GM23338 (cell line): ENCODE results near the gene NRGN. TPM values are rescaled to one million over a fixed set of nuclear protein-coding genes. Genes with fewer than 3 reads are reported as not detected.
A peak's percentile ranks its signal among the peaks of the same experiment; 100 is the strongest.

Experiments used
- ATAC-seq: fragments of 200-7000 bp; cut with Tn5 transposase; 3 replicates; pipeline ENCODE4 v1.9.1; 2020
- DNase-seq: peaks from one replicate; pipeline ENCODE4 v3.0.0-alpha.2; 2015; ENCODE audit warnings: low spot score
- H2AFZ ChIP-seq: fragments of 200-600 bp; sonication (generic); 2 replicates; pipeline ENCODE4 v1.8.0; 2016; ENCODE audit warnings: antibody characterized with exemption, mild to moderate bottlenecking, moderate library complexity
- H3F3A ChIP-seq: fragments of 200-600 bp; sonication (generic); replicated peaks from 2 replicates; pipeline ENCODE4 v1.8.0; 2017; ENCODE audit warnings: antibody characterized with exemption, mixed run types, low read depth
- H3K27ac ChIP-seq: fragments of 200-600 bp; sonication (generic); 2 replicates; pipeline ENCODE4 v1.6.1; 2016; ENCODE audit warnings: low read depth
- H3K27me3 ChIP-seq: fragments of 200-600 bp; sonication (generic); 2 replicates; pipeline ENCODE4 v1.8.0; 2016; ENCODE audit warnings: mild to moderate bottlenecking, mixed run types, moderate library complexity; ENCODE audit not compliant: insufficient read depth
- H3K36me3 ChIP-seq: fragments of 200-600 bp; sonication (generic); 2 replicates; pipeline ENCODE4 v1.8.0; 2016; ENCODE audit warnings: mild to moderate bottlenecking; ENCODE audit not compliant: insufficient read depth
- H3K4me1 ChIP-seq: fragments of 200-600 bp; sonication (generic); 2 replicates; pipeline ENCODE4 v1.8.0; 2016; ENCODE audit warnings: mild to moderate bottlenecking, moderate library complexity; ENCODE audit not compliant: insufficient read depth
- H3K4me2 ChIP-seq: fragments of 200-600 bp; sonication (generic); 2 replicates; pipeline ENCODE4 v1.7.1; 2017; ENCODE audit warnings: mixed run types
- H3K4me3 ChIP-seq: fragments of 200-600 bp; sonication (generic); 2 replicates; pipeline ENCODE4 v1.6.1; 2016; ENCODE audit warnings: mixed run types
- H3K79me2 ChIP-seq: fragments of 200-600 bp; sonication (generic); replicated peaks from 2 replicates; pipeline ENCODE4 v1.8.0; 2017; ENCODE audit warnings: mild to moderate bottlenecking; ENCODE audit not compliant: insufficient read depth
- H3K9me2 ChIP-seq: fragments of 200-600 bp; sonication (generic); 2 replicates; pipeline ENCODE4 v1.8.0; 2017; ENCODE audit not compliant: insufficient read depth
- H4K20me1 ChIP-seq: fragments of 200-600 bp; sonication (generic); replicated peaks from 2 replicates; pipeline ENCODE4 v1.8.0; 2017; ENCODE audit warnings: mild to moderate bottlenecking; ENCODE audit not compliant: insufficient read depth
- H3K27ac Mint-ChIP-seq: 2 replicates; pipeline ENCODE4 v1.8.0; 2020; ENCODE audit warnings: inconsistent platforms, mild to moderate bottlenecking, moderate library complexity, mixed read lengths
- H3K27me3 Mint-ChIP-seq: 3 replicates; pipeline ENCODE4 v1.8.0; 2022; ENCODE audit warnings: low read depth, mild to moderate bottlenecking, moderate library complexity, mixed read lengths, inconsistent platforms; ENCODE audit not compliant: insufficient read depth, poor library complexity
- H3K36me3 Mint-ChIP-seq: 3 replicates; pipeline ENCODE4 v1.8.0; 2021; ENCODE audit warnings: low read depth, mild to moderate bottlenecking, inconsistent platforms, moderate library complexity, mixed read lengths
- H3K4me1 Mint-ChIP-seq: 3 replicates; pipeline ENCODE4 v1.8.0; 2020; ENCODE audit warnings: mild to moderate bottlenecking, inconsistent platforms, mixed read lengths
- H3K4me3 Mint-ChIP-seq: 3 replicates; pipeline ENCODE4 v1.8.0; 2021; ENCODE audit warnings: moderate library complexity, mild to moderate bottlenecking, inconsistent platforms, mixed read lengths
- H3K9me3 Mint-ChIP-seq: 3 replicates; pipeline ENCODE4 v1.8.0; 2020; ENCODE audit warnings: moderate library complexity, mild to moderate bottlenecking, inconsistent platforms, mixed read lengths
- CREB1 ChIP-seq: fragments of 250-450 bp; sonication (Bioruptor Pico); IDR thresholded peaks from 2 replicates; pipeline ENCODE4 v1.5.0; 2020; ENCODE audit warnings: low read depth, mild to moderate bottlenecking, moderate library complexity
- CTCF ChIP-seq, 2 experiments: fragments of 200-600 bp in 1 of 2; sonication (generic) in 1 of 2; conservative IDR thresholded peaks; 2 replicates each; pipeline versions ENCODE4 v1.5.1 to v1.6.1; 2016 to 2017; ENCODE audit warnings: antibody characterized with exemption in 2 of 2, low read depth in 2 of 2, mild to moderate bottlenecking in 2 of 2, moderate library complexity in 1 of 2
- EZH2 ChIP-seq: fragments of 200-600 bp; sonication (generic); IDR thresholded peaks from one replicate; pipeline ENCODE4 v1.8.0; 2017; ENCODE audit warnings: antibody characterized with exemption, mild to moderate bottlenecking, low read depth; ENCODE audit not compliant: unreplicated experiment
- EZH2phosphoT487 ChIP-seq: fragments of 200-600 bp; sonication (generic); IDR thresholded peaks from one replicate; pipeline ENCODE4 v1.8.1; 2018; ENCODE audit warnings: antibody characterized with exemption; ENCODE audit not compliant: unreplicated experiment
- JUNB ChIP-seq: IDR thresholded peaks from one replicate; pipeline ENCODE4 v1.6.1; 2016; ENCODE audit warnings: antibody characterized with exemption; ENCODE audit not compliant: unreplicated experiment
- STAT1 ChIP-seq: IDR thresholded peaks from one replicate; pipeline ENCODE4 v1.6.1; 2016; ENCODE audit warnings: antibody characterized with exemption; ENCODE audit not compliant: unreplicated experiment
- ZNF114 ChIP-seq: fragments of 250-450 bp; sonication (Bioruptor Pico); IDR thresholded peaks from 2 replicates; pipeline ENCODE4 v1.5.0; 2020; ENCODE audit warnings: mild to moderate bottlenecking, moderate library complexity
- ZNF331 ChIP-seq: fragments of 250-450 bp; sonication (Bioruptor Pico); IDR thresholded peaks from 2 replicates; pipeline ENCODE4 v1.5.0; 2020; ENCODE audit warnings: low read depth, mild to moderate bottlenecking, moderate library complexity
- polyA plus RNA-seq: library from polyadenylated mRNA; unstranded; fragments of >200 nt; fragmentation: Nextera tagmentation; extraction: Ambion mirVana; gene quantifications from 2 replicates; pipeline ENCODE4 v1.2.1, GENCODE V29; 2016
- total RNA-seq: library from RNA; depleted of rRNA; stranded (reverse); fragments of >200 nt; shearing (Covaris generic); gene quantifications from 2 replicates; pipeline ENCODE4 v1.2.3, GENCODE V29; 2014
- TF ChIP-seq, protein P1 (sequence below): IDR thresholded peaks from 2 replicates; pipeline ENCODE4 v1.6.1; 2016; ENCODE audit warnings: antibody characterized with exemption
- TF ChIP-seq, protein P2 (sequence below): fragments of 250-450 bp; sonication (Bioruptor Pico); IDR thresholded peaks from 2 replicates; pipeline ENCODE4 v1.5.0; 2020; ENCODE audit warnings: mild to moderate bottlenecking, moderate library complexity

NRGN gene
- total and polyA plus RNA-seq, 2 experiments from 2014 or later: 0.24 to 0.61 TPM

GRCh38 chr11:124748481-124749343 lies 9.0 kb downstream of the NRGN start:
- H3K36me3 Mint-ChIP-seq: no peaks in the 10 kb centered on the region; the same call in 2 of the 3 replicates
- H3F3A ChIP-seq: peaks cover 5% of the 10 kb centered on the region; the same call in 1 of the 2 replicates
- no peak for DNase-seq

GRCh38 chr11:124749912-124750311 lies 10.2 kb downstream of the NRGN start:
- Histone ChIP-seq H3K27ac (no peak overlapping the region), H3K4me3 (no peak overlapping the region), H3K4me1 (peaks cover 37% of the 10 kb centered on the region), H2AFZ (no peak overlapping the region), H3K79me2 (no peaks in the 10 kb centered on the region), H3K27me3 (peaks cover 99% of the 10 kb centered on the region), H3K36me3 (no peaks in the 10 kb centered on the region), H3F3A (peaks cover 5% of the 10 kb centered on the region; the same call in 1 of the 2 replicates), H3K4me2 (no peak overlapping the region), H4K20me1 (peaks cover 20% of the 10 kb centered on the region), H3K9me2 (no peaks in the 10 kb centered on the region)
- DNase-seq (no peak), ATAC-seq (no peak)
- H3K27ac Mint-ChIP-seq: no peak overlapping the region
- H3K27me3 Mint-ChIP-seq: peaks cover 99% of the 10 kb centered on the region
- no peaks in the 10 kb centered on the region; the same call in 2 of the 3 replicates for H3K36me3 Mint-ChIP-seq
- H3K4me3 Mint-ChIP-seq: no peak overlapping the region; the same call in 2 of the 3 replicates
- no peaks in the 10 kb centered on the region for H3K9me3 Mint-ChIP-seq
- peaks cover 31% of the 10 kb centered on the region for H3K4me1 Mint-ChIP-seq
- TF ChIP-seq, protein P1, sequence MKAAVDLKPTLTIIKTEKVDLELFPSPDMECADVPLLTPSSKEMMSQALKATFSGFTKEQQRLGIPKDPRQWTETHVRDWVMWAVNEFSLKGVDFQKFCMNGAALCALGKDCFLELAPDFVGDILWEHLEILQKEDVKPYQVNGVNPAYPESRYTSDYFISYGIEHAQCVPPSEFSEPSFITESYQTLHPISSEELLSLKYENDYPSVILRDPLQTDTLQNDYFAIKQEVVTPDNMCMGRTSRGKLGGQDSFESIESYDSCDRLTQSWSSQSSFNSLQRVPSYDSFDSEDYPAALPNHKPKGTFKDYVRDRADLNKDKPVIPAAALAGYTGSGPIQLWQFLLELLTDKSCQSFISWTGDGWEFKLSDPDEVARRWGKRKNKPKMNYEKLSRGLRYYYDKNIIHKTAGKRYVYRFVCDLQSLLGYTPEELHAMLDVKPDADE: no peak
- TF ChIP-seq STAT1 (no peak), JUNB (no peak), ZNF114 (CRISPR knock-in tag) (no peak), ZNF331 (CRISPR knock-in tag) (no peak), CREB1 (no peak), EZH2 (no peak), EZH2phosphoT487 (no peak), CTCF (conservative IDR thresholded peaks at IDR 0.05; ENCODE audit: low read depth in 2 of 2) (no peak)
- TF ChIP-seq, protein P2, sequence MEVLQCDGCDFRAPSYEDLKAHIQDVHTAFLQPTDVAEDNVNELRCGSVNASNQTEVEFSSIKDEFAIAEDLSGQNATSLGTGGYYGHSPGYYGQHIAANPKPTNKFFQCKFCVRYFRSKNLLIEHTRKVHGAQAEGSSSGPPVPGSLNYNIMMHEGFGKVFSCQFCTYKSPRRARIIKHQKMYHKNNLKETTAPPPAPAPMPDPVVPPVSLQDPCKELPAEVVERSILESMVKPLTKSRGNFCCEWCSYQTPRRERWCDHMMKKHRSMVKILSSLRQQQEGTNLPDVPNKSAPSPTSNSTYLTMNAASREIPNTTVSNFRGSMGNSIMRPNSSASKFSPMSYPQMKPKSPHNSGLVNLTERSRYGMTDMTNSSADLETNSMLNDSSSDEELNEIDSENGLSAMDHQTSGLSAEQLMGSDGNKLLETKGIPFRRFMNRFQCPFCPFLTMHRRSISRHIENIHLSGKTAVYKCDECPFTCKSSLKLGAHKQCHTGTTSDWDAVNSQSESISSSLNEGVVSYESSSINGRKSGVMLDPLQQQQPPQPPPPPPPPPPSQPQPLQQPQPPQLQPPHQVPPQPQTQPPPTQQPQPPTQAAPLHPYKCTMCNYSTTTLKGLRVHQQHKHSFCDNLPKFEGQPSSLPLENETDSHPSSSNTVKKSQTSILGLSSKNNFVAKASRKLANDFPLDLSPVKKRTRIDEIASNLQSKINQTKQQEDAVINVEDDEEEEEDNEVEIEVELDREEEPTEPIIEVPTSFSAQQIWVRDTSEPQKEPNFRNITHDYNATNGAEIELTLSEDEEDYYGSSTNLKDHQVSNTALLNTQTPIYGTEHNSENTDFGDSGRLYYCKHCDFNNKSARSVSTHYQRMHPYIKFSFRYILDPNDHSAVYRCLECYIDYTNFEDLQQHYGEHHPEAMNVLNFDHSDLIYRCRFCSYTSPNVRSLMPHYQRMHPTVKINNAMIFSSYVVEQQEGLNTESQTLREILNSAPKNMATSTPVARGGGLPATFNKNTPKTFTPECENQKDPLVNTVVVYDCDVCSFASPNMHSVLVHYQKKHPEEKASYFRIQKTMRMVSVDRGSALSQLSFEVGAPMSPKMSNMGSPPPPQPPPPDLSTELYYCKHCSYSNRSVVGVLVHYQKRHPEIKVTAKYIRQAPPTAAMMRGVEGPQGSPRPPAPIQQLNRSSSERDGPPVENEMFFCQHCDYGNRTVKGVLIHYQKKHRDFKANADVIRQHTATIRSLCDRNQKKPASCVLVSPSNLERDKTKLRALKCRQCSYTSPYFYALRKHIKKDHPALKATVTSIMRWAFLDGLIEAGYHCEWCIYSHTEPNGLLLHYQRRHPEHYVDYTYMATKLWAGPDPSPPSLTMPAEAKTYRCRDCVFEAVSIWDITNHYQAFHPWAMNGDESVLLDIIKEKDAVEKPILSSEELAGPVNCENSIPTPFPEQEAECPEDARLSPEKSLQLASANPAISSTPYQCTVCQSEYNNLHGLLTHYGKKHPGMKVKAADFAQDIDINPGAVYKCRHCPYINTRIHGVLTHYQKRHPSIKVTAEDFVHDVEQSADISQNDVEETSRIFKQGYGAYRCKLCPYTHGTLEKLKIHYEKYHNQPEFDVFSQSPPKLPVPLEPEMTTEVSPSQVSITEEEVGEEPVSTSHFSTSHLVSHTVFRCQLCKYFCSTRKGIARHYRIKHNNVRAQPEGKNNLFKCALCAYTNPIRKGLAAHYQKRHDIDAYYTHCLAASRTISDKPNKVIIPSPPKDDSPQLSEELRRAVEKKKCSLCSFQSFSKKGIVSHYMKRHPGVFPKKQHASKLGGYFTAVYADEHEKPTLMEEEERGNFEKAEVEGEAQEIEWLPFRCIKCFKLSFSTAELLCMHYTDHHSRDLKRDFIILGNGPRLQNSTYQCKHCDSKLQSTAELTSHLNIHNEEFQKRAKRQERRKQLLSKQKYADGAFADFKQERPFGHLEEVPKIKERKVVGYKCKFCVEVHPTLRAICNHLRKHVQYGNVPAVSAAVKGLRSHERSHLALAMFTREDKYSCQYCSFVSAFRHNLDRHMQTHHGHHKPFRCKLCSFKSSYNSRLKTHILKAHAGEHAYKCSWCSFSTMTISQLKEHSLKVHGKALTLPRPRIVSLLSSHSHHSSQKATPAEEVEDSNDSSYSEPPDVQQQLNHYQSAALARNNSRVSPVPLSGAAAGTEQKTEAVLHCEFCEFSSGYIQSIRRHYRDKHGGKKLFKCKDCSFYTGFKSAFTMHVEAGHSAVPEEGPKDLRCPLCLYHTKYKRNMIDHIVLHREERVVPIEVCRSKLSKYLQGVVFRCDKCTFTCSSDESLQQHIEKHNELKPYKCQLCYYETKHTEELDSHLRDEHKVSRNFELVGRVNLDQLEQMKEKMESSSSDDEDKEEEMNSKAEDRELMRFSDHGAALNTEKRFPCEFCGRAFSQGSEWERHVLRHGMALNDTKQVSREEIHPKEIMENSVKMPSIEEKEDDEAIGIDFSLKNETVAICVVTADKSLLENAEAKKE (CRISPR knock-in tag): no peak

More at GRCh38 chr11:124748481-124749343, 9.0 kb downstream of the NRGN start:
- Histone ChIP-seq H3K27ac (no peak overlapping the region), H3K79me2 (no peaks in the 10 kb centered on the region), H2AFZ (no peak overlapping the region), H3K4me2 (no peak overlapping the region), H3K9me2 (no peaks in the 10 kb centered on the region), H4K20me1 (peaks cover 24% of the 10 kb centered on the region), H3K4me1 (peaks cover 42% of the 10 kb centered on the region), H3K27me3 (peaks cover 99% of the 10 kb centered on the region), H3K36me3 (no peaks in the 10 kb centered on the region), H3K4me3 (no peak overlapping the region)
- H3K27me3 Mint-ChIP-seq: peaks cover 99% of the 10 kb centered on the region
- no peak overlapping the region for H3K27ac Mint-ChIP-seq
- H3K4me3 Mint-ChIP-seq: no peak overlapping the region; the same call in 2 of the 3 replicates
- peaks cover 33% of the 10 kb centered on the region for H3K4me1 Mint-ChIP-seq
- H3K9me3 Mint-ChIP-seq: no peaks in the 10 kb centered on the region
- TF ChIP-seq CREB1 (no peak), ZNF114 (CRISPR knock-in tag) (no peak), EZH2 (peak; percentile 54)
- ATAC-seq: no peak
